Smooth muscle cell (in vitro differentiated cells): Measurements from ENCODE around the gene RHBDD1. TPM values are rescaled to one million over a fixed set of nuclear protein-coding genes. Genes with fewer than 3 reads are reported as not detected.

Source experiments
- DNase-seq: peaks from one replicate; lab custom pipeline; 2025; ENCODE audit not compliant: unreplicated experiment; lab: John Stamatoyannopoulos, UW
- H2AFZ ChIP-seq: fragments of 200-600 bp; sonication (generic); 2 replicates; pipeline ENCODE4 v1.6.0; 2016; ENCODE audit warnings: antibody characterized with exemption, low read depth, mild to moderate bottlenecking
- H3F3A ChIP-seq: fragments of 200-600 bp; sonication (generic); 2 replicates; pipeline ENCODE4 v1.6.0; 2017; ENCODE audit warnings: antibody characterized with exemption, low read depth
- H3K27ac ChIP-seq: fragments of 200-600 bp; sonication (generic); 2 replicates; pipeline ENCODE4 v1.5.1; 2016; ENCODE audit warnings: low read depth, mild to moderate bottlenecking
- H3K27me3 ChIP-seq: fragments of 200-600 bp; sonication (generic); 2 replicates; pipeline ENCODE4 v1.6.1; 2016; ENCODE audit warnings: low read depth, mild to moderate bottlenecking
- H3K36me3 ChIP-seq: fragments of 200-600 bp; sonication (generic); 2 replicates; pipeline ENCODE4 v1.5.1; 2016; ENCODE audit warnings: low read depth
- H3K4me1 ChIP-seq: fragments of 200-600 bp; sonication (generic); 2 replicates; pipeline ENCODE4 v1.5.1; 2016; ENCODE audit warnings: low read depth
- H3K4me2 ChIP-seq: fragments of 200-600 bp; sonication (generic); 2 replicates; pipeline ENCODE4 v1.6.0; 2016; ENCODE audit warnings: mild to moderate bottlenecking
- H3K4me3 ChIP-seq: fragments of 200-600 bp; sonication (generic); 2 replicates; pipeline ENCODE4 v1.5.1; 2016; ENCODE audit warnings: mild to moderate bottlenecking
- H3K79me2 ChIP-seq: fragments of 200-600 bp; sonication (generic); 2 replicates; pipeline ENCODE4 v1.6.0; 2016; ENCODE audit warnings: low read depth, mild to moderate bottlenecking
- H3K9ac ChIP-seq: fragments of 200-600 bp; sonication (generic); 2 replicates; pipeline ENCODE4 v1.6.0; 2016; ENCODE audit warnings: low read depth
- H3K9me3 ChIP-seq: fragments of 200-600 bp; sonication (generic); replicated peaks from 2 replicates; pipeline ENCODE4 v1.5.1; 2016; ENCODE audit warnings: low read depth
- H4K20me1 ChIP-seq: fragments of 200-600 bp; sonication (generic); 2 replicates; pipeline ENCODE4 v1.6.0; 2016; ENCODE audit warnings: low read depth
- WGBS: methylation state at CpG from one replicate; pipeline ENCODE4 v1.1.7; 2016; ENCODE audit warnings: low lambda C conversion rate; 5-methylcytosine and 5-hydroxymethylcytosine counted together
- polyA plus RNA-seq: library from polyadenylated mRNA; unstranded; fragments of >200 nt; fragmentation: Nextera tagmentation; extraction: Ambion mirVana; gene quantifications from 2 replicates; pipeline ENCODE4 v1.2.1, GENCODE V29; 2016
- total RNA-seq: library from RNA; depleted of rRNA; stranded (reverse); fragments of >200 nt; gene quantifications from 2 replicates; pipeline ENCODE4 v1.2.3, GENCODE V29; 2014
- TF ChIP-seq, protein P1 (sequence below): fragments of 200-600 bp; sonication (generic); IDR thresholded peaks from 2 replicates; pipeline ENCODE4 v1.5.1; 2017; ENCODE audit warnings: borderline replicate concordance, mild to moderate bottlenecking, antibody characterized with exemption; ENCODE audit not compliant: insufficient read depth, poor library complexity, severe bottlenecking

RHBDD1 gene
- total and polyA plus RNA-seq, 2 experiments from 2014 or later = 11.3 to 20.7 TPM

DNA sequence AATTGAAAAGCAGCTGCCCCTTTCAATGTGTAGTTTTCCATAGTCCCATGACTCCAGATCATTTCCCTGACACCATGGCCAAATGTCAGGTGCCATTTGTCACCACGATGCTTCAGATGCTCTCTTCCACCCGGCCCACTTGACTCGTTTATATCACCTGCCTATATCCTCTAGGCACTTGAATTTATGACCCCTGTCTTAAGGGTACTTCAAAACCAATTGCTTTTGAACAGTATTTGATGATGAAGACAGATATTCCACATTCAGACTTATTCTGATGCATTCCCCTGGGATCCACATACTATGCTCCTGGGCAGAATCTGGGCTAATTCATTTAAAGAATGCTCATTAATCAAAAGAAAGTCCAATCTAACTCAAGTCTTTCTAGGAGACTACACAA lies 16.9 kb upstream of the RHBDD1 start:
- WGBS = 91% methylated on average over 3 of the region's 3 CpGs
- Histone ChIP-seq H3K4me2 (no peak overlapping the region), H3K4me1 (no peaks in the 10 kb centered on the region), H3K9me3 (no peaks in the 10 kb centered on the region), H3F3A (no peaks in the 10 kb centered on the region), H3K9ac (no peak overlapping the region), H3K27ac (no peak overlapping the region), H3K27me3 (no peaks in the 10 kb centered on the region), H3K36me3 (no peaks in the 10 kb centered on the region), H4K20me1 (no peaks in the 10 kb centered on the region), H2AFZ (no peak overlapping the region), H3K4me3 (no peak overlapping the region), H3K79me2 (no peaks in the 10 kb centered on the region)
- no peak for DNase-seq
- TF ChIP-seq, protein P1, sequence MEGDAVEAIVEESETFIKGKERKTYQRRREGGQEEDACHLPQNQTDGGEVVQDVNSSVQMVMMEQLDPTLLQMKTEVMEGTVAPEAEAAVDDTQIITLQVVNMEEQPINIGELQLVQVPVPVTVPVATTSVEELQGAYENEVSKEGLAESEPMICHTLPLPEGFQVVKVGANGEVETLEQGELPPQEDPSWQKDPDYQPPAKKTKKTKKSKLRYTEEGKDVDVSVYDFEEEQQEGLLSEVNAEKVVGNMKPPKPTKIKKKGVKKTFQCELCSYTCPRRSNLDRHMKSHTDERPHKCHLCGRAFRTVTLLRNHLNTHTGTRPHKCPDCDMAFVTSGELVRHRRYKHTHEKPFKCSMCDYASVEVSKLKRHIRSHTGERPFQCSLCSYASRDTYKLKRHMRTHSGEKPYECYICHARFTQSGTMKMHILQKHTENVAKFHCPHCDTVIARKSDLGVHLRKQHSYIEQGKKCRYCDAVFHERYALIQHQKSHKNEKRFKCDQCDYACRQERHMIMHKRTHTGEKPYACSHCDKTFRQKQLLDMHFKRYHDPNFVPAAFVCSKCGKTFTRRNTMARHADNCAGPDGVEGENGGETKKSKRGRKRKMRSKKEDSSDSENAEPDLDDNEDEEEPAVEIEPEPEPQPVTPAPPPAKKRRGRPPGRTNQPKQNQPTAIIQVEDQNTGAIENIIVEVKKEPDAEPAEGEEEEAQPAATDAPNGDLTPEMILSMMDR = no peak

DNA sequence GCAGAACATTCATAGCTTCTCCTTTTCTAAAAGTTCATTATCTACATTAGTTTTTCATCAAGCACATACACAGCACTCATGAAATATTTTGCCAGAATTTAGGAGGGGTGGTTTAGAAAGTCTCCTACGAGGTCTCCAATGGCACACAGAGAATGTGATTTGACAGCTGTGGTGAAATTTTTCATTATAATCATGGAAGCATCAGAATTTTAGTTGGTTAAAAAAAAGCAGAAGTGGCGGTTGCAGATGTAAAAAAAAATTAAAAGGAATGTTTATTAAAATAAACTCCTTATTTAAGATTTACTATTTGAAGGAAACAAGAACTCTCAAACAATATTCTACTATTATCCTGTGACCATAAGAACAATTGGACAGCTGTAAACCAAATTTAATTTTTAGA lies 10.8 kb upstream of the RHBDD1 start:
- Histone ChIP-seq H3F3A (no peaks in the 10 kb centered on the region), H3K4me1 (no peaks in the 10 kb centered on the region), H3K79me2 (no peaks in the 10 kb centered on the region), H4K20me1 (no peaks in the 10 kb centered on the region), H3K9ac (no peak overlapping the region), H3K4me3 (no peak overlapping the region), H3K27me3 (no peaks in the 10 kb centered on the region), H3K27ac (no peak overlapping the region), H3K36me3 (no peaks in the 10 kb centered on the region), H2AFZ (no peak overlapping the region), H3K4me2 (no peak overlapping the region), H3K9me3 (no peaks in the 10 kb centered on the region)
- WGBS = 92% methylated on average over 2 of the region's 2 CpGs
- TF ChIP-seq, protein P1 = no peak
- DNase-seq = no peak

DNA sequence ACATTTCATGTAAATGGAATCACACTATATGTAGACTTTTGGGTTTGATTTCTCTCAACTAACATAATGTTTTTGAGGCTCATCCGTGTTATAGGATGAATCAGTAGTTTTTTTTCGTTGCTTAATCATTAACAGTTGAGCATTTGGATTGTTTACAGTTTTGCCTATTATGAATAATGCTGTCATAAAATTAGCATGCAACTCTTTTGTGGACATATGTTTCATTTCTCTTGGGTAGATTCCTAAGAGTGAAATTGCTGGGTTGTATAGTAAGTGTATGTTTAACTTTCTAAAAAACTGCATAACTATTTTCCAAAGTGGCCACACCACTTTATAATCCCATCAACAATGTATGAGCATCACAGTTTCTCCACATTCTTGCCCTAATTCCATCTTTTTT lies 7.7 kb upstream of the RHBDD1 start:
- Histone ChIP-seq H4K20me1 (no peaks in the 10 kb centered on the region), H3K4me2 (no peak overlapping the region), H3K27me3 (no peaks in the 10 kb centered on the region), H3K79me2 (no peaks in the 10 kb centered on the region), H3K27ac (no peak overlapping the region), H3K4me3 (no peak overlapping the region), H2AFZ (no peak overlapping the region), H3K4me1 (no peaks in the 10 kb centered on the region), H3K36me3 (no peaks in the 10 kb centered on the region), H3K9ac (no peak overlapping the region), H3K9me3 (no peaks in the 10 kb centered on the region), H3F3A (no peaks in the 10 kb centered on the region)
- WGBS = 83% methylated on average over 2 of the region's 2 CpGs
- TF ChIP-seq, protein P1 = no peak
- no peak for DNase-seq

DNA sequence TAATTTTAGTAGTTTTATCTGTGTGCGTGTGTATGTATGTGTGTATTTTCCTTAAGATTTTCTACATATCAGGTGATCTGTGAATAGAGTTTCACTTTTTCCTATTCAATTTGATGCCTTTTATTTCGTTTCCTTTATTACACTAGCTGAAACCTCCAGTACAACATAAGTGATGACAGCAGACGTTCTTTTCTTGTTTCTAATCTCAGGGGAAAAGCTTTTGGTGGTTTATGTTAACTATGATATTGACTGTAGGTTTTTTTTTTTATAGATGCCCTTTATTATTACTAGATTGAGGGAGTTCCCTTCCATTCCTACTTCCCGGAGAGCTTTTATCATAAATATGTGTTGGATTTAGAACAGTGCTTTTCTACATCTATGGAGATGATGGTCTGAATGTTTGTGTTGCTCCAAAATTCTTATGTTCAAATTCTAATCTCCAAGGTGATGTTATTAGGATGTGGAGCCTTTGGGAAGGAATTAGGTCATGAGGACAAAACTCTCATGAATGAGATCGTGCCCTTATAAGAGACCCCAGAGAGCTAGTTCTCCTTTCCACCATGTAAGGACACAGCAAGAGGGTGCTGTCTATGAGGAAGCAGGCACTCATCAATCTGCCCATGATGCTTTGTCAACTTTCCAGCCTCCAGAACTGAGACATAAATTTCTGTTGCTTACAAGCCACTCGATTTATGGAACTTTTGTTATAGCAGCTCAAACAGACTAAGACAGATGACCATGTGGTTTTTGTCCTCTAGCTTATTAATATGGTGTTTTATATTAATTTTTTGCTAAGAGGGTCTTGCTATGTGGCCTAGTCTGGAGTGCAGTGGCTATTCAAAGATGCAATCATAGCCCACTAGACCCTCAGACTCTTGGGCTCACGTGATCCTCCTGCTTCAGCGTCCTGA lies 5.9 kb upstream of the RHBDD1 start:
- no peak overlapping the region for H3K4me2 ChIP-seq
- no peaks in the 10 kb centered on the region for H3K27me3 ChIP-seq
- H4K20me1 ChIP-seq = no peaks in the 10 kb centered on the region
- no peaks in the 10 kb centered on the region for H3K4me1 ChIP-seq
- no peak overlapping the region for H3K4me3 ChIP-seq
- TF ChIP-seq, protein P1 = no peak
- H3K9ac ChIP-seq = no peak overlapping the region
- H3K36me3 ChIP-seq = no peaks in the 10 kb centered on the region
- DNase-seq = no peak
- no peaks in the 10 kb centered on the region for H3F3A ChIP-seq
- no peak overlapping the region for H3K27ac ChIP-seq
- H3K9me3 ChIP-seq = no peaks in the 10 kb centered on the region
- no peaks in the 10 kb centered on the region for H3K79me2 ChIP-seq
- WGBS = 93% methylated on average over 8 of the region's 8 CpGs
- H2AFZ ChIP-seq = no peak overlapping the region
